Prostate gland (tissue), 2 donors: ENCODE measurements around the gene EMP1.

Source experiments
- POLR2A ChIP-seq: fragments of 450-650 bp; IDR thresholded peaks from one replicate; pipeline ENCODE4 v1.6.1; 2016; ENCODE audit warnings: antibody characterized with exemption, mild to moderate bottlenecking
- POLR2AphosphoS5 ChIP-seq: sonication (generic); formaldehyde crosslinking; IDR thresholded peaks from one replicate; pipeline ENCODE4 v1.6.1; 2017; ENCODE audit warnings: antibody characterized with exemption
- TF ChIP-seq, protein P1 (sequence below), 4 experiments: fragments of 200-600 bp in 2 of 4; fragments of 450-650 bp in 2 of 4; sonication (generic) in 2 of 4; IDR thresholded peaks; 1 replicate in 3 of 4; 2 replicates in 1 of 4; pipeline ENCODE4 v1.5.1; 2016 to 2019; ENCODE audit warnings: antibody characterized with exemption in 4 of 4, mild to moderate bottlenecking in 2 of 4, moderate library complexity in 2 of 4

DNA sequence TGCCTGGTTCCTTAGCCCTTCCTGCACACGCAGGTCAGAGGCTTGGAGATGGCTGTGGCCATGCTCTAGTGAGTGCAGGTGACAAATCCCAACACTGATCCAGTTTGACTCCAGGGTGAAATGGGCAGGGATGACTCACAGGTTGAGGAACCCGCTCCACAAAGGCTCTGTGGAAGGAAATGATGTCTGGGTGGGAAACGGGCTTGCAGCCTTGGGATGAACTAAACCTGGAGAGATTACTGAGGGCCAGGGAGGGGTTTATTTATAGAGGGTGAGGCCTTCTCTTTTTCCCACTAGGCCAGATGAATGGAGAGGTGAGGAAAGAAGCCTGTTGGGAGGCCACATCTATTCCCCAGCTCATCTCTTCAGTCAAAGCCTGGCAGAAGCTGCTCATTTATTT is 29.3 kb upstream of the EMP1 start:
- TF ChIP-seq, protein P1, sequence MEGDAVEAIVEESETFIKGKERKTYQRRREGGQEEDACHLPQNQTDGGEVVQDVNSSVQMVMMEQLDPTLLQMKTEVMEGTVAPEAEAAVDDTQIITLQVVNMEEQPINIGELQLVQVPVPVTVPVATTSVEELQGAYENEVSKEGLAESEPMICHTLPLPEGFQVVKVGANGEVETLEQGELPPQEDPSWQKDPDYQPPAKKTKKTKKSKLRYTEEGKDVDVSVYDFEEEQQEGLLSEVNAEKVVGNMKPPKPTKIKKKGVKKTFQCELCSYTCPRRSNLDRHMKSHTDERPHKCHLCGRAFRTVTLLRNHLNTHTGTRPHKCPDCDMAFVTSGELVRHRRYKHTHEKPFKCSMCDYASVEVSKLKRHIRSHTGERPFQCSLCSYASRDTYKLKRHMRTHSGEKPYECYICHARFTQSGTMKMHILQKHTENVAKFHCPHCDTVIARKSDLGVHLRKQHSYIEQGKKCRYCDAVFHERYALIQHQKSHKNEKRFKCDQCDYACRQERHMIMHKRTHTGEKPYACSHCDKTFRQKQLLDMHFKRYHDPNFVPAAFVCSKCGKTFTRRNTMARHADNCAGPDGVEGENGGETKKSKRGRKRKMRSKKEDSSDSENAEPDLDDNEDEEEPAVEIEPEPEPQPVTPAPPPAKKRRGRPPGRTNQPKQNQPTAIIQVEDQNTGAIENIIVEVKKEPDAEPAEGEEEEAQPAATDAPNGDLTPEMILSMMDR (IDR thresholded peaks at IDR 0.05): no peak
- no peak for TF ChIP-seq POLR2A
- no peak for TF ChIP-seq POLR2AphosphoS5
